ENCODE results near the gene RAI1.

- TF ChIP-seq CTCF (IDR thresholded peaks at IDR 0.05) (no peak), POLR2A (IDR thresholded peaks at IDR 0.05) (no peak)
Measured at GRCh38 chr17:17668775-17669579, 12.3 kb upstream of the RAI1 start.

All from sigmoid colon (tissue), 3 donors.